Sigmoid colon (tissue), 4 donors: ENCODE data around the gene PCSK2.

Source experiments
- EP300 ChIP-seq, 4 donors: sonication (generic); formaldehyde crosslinking; IDR thresholded peaks; one replicate each; pipeline ENCODE4 v1.6.1; 2017; ENCODE audit warnings: antibody characterized with exemption in 4 of 4
- POLR2A ChIP-seq, 2 donors: fragments of 450-650 bp; IDR thresholded peaks; one replicate each; pipeline ENCODE4 v1.6.1; 2016; ENCODE audit warnings: antibody characterized with exemption in 2 of 2, mild to moderate bottlenecking in 2 of 2, moderate library complexity in 2 of 2
- POLR2AphosphoS5 ChIP-seq, 4 donors: sonication (generic); formaldehyde crosslinking; IDR thresholded peaks; one replicate each; pipeline ENCODE4 v1.6.1; 2017; ENCODE audit warnings: antibody characterized with exemption in 4 of 4
- TF ChIP-seq, protein P1 (sequence below), 4 experiments: fragments of 450-650 bp in 3 of 4; fragments of 200-600 bp in 1 of 4; IDR thresholded peaks; one replicate each; pipeline ENCODE4 v1.5.1; 2016 to 2019; ENCODE audit warnings: antibody characterized with exemption in 4 of 4, mild to moderate bottlenecking in 3 of 4, moderate library complexity in 2 of 4

DNA sequence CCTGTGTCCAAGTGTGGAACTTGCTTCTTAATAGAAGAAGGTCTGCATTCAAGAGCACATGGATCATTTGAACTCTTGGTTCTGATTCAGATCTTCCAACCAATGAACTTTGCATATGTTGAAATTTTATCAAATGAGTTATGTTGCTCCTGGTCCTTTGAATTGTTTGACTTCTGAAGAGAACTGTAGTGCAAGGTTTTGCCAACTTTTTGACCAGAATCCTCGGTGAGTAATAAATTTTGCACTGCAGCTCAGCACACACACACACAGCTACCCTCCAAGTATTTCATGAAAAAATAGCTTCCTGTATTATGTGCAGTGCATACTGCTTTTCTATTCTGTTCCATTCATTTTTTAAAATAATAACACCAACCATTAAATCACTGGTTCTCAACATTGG lies 236.9 kb downstream of the PCSK2 start:
- TF ChIP-seq, protein P1, sequence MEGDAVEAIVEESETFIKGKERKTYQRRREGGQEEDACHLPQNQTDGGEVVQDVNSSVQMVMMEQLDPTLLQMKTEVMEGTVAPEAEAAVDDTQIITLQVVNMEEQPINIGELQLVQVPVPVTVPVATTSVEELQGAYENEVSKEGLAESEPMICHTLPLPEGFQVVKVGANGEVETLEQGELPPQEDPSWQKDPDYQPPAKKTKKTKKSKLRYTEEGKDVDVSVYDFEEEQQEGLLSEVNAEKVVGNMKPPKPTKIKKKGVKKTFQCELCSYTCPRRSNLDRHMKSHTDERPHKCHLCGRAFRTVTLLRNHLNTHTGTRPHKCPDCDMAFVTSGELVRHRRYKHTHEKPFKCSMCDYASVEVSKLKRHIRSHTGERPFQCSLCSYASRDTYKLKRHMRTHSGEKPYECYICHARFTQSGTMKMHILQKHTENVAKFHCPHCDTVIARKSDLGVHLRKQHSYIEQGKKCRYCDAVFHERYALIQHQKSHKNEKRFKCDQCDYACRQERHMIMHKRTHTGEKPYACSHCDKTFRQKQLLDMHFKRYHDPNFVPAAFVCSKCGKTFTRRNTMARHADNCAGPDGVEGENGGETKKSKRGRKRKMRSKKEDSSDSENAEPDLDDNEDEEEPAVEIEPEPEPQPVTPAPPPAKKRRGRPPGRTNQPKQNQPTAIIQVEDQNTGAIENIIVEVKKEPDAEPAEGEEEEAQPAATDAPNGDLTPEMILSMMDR (IDR thresholded peaks at IDR 0.05) = no peak
- no peak for TF ChIP-seq POLR2AphosphoS5 (IDR thresholded peaks at IDR 0.05)
- no peak for TF ChIP-seq EP300 (IDR thresholded peaks at IDR 0.05)
- no peak for TF ChIP-seq POLR2A (IDR thresholded peaks at IDR 0.05)
